VCaP (cell line): ENCODE measurements around the gene RMDN2.

Experiments used
- H3K27ac ChIP-seq: fragments of 450-650 bp; 2 replicates; pipeline ENCODE4 v1.5.1; 2017
- CTCF ChIP-seq: fragments of 450-650 bp; conservative IDR thresholded peaks from 2 replicates; pipeline ENCODE4 v1.5.1; 2017; ENCODE audit warnings: mild to moderate bottlenecking, moderate library complexity

RMDN2 gene

GRCh38 chr2:37912056-37912455 lies 13.0 kb upstream of the RMDN2 start:
- H3K27ac ChIP-seq: no peak overlapping the region

GRCh38 chr2:37912616-37913015 lies 12.5 kb upstream of the RMDN2 start:
- H3K27ac ChIP-seq: no peak overlapping the region
- no peak for TF ChIP-seq CTCF

More at GRCh38 chr2:37912056-37912455, 13.0 kb upstream of the RMDN2 start:
- no peak for TF ChIP-seq CTCF

GRCh38 chr2:37914340-37914739 lies 10.7 kb upstream of the RMDN2 start:
- TF ChIP-seq CTCF: no peak
- H3K27ac ChIP-seq: no peak overlapping the region

GRCh38 chr2:37915773-37916172 lies 9.3 kb upstream of the RMDN2 start:
- no peak for TF ChIP-seq CTCF
- no peak overlapping the region for H3K27ac ChIP-seq

- no peak overlapping the region for H3K27ac ChIP-seq
- TF ChIP-seq CTCF: no peak
Observed at GRCh38 chr2:37916512-37917082, 8.5 kb upstream of the RMDN2 start.

- no peak overlapping the region for H3K27ac ChIP-seq
- no peak for TF ChIP-seq CTCF
Observed at GRCh38 chr2:37917281-37918228, 7.5 kb upstream of the RMDN2 start.

GRCh38 chr2:37918742-37919186 lies 6.3 kb upstream of the RMDN2 start:
- no peak for TF ChIP-seq CTCF
- H3K27ac ChIP-seq: no peak overlapping the region
